ENCODE measurements around the gene GJD3. TPM values are rescaled to one million over a fixed set of nuclear protein-coding genes. Genes with fewer than 3 reads are reported as not detected.

Gene GJD3
- total RNA-seq, 5 donors from 2014 or later (not counting 1 experiment from before 2014, with no cell fraction given), result not detected

Other genes with a start within 250 kb of the GJD3 start
- 100 to 1,000 TPM; 106 to 136 (median 115) TPM for gene MSL1, start 242.8 kb downstream of the GJD3 start, total RNA-seq
- 100 to 1,000 TPM; 116 to 161 (median 126) TPM for gene CASC3, start 224.2 kb downstream of the GJD3 start, total RNA-seq
- 1 to 10 TPM; 4.6 to 10.0 (median 6.2) TPM for gene RAPGEFL1, start 187.3 kb downstream of the GJD3 start, total RNA-seq
- 10 to 100 TPM; 23.1 to 42.1 (median 32.1) TPM for gene WIPF2, start 145.4 kb downstream of the GJD3 start, total RNA-seq
- 1 to 10 TPM; 1.3 to 3.2 (median 2.1) TPM for gene CDC6, start 76.9 kb downstream of the GJD3 start, total RNA-seq
- gene RARA, start 55.6 kb downstream of the GJD3 start, total RNA-seq, result 10 to 100 TPM; 46.8 to 90.7 (median 69.1) TPM
- gene TOP2A, start 53.2 kb upstream of the GJD3 start, total RNA-seq, result 1 to 10 TPM; 2.3 to 4.2 (median 2.7) TPM
- gene IGFBP4, start 78.7 kb upstream of the GJD3 start, total RNA-seq, result 10 to 100 TPM in 3 of 5 donors, 1 to 10 TPM in 2; 4.0 to 12.3 (median 11.3) TPM
- 1 to 10 TPM in 2 of 5 donors, under 1 TPM in 3; 0.55 to 3.7 (median 0.66) TPM for gene TNS4, start 136.9 kb upstream of the GJD3 start, total RNA-seq
- 100 to 1,000 TPM; 173 to 438 (median 340) TPM for gene CCR7, start 200.7 kb upstream of the GJD3 start, total RNA-seq